Endometrial microvascular endothelial cells (primary cell): Measurements from ENCODE around the gene FLOT1. TPM values are rescaled to one million over a fixed set of nuclear protein-coding genes. Genes with fewer than 3 reads are reported as not detected.

Source experiments
- total RNA-seq: library from RNA; depleted of rRNA; stranded (reverse); fragments of >200 nt; gene quantifications from one replicate; pipeline ENCODE4 v1.2.3, GENCODE V29; 2015; ENCODE audit errors: inconsistent ontology term

Gene FLOT1
- total RNA-seq, 1 donor from 2014 or later, result 133 TPM

Other genes with a start within 250 kb of the FLOT1 start
- gene GNL1, start 186.2 kb downstream of the FLOT1 start, total RNA-seq, result 58.6 TPM
- gene PRR3, start 185.4 kb downstream of the FLOT1 start, total RNA-seq, result 2.2 TPM
- gene ABCF1, start 171.2 kb downstream of the FLOT1 start, total RNA-seq, result 35.9 TPM
- 25.4 TPM for gene PPP1R10, start 125.4 kb downstream of the FLOT1 start, total RNA-seq
- gene MRPS18B, start 124.8 kb downstream of the FLOT1 start, total RNA-seq, result 50.0 TPM
- 4.1 TPM for gene ATAT1, start 115.8 kb downstream of the FLOT1 start, total RNA-seq
- 13.4 TPM for gene C6orf136, start 95.6 kb downstream of the FLOT1 start, total RNA-seq
- 39.8 TPM for gene DHX16, start 69.7 kb downstream of the FLOT1 start, total RNA-seq
- 86.2 TPM for gene PPP1R18, start 56.0 kb downstream of the FLOT1 start, total RNA-seq
- gene NRM, start 51.7 kb downstream of the FLOT1 start, total RNA-seq, result 30.8 TPM
- 17.1 TPM for gene MDC1, start 25.4 kb downstream of the FLOT1 start, total RNA-seq
- 1,274 TPM for gene TUBB, start 22.3 kb downstream of the FLOT1 start, total RNA-seq
- gene IER3, start 1.9 kb upstream of the FLOT1 start, total RNA-seq, result 76.4 TPM
- gene DDR1, start 141.8 kb upstream of the FLOT1 start, total RNA-seq, result 16.6 TPM
- 11.6 TPM for gene GTF2H4, start 165.5 kb upstream of the FLOT1 start, total RNA-seq
- 37.4 TPM for gene VARS2, start 171.6 kb upstream of the FLOT1 start, total RNA-seq
- not detected for gene SFTA2, start 189.5 kb upstream of the FLOT1 start, total RNA-seq
- gene MUCL3, start 198.3 kb upstream of the FLOT1 start, total RNA-seq, result not detected
- gene MUC21, start 241.0 kb upstream of the FLOT1 start, total RNA-seq, result not detected